H9 (cell line): ENCODE measurements around the gene GPR137. TPM values are rescaled to one million over a fixed set of nuclear protein-coding genes. Genes with fewer than 3 reads are reported as not detected.

Source experiments
- DNase-seq: peaks from one replicate; pipeline ENCODE4 v3.0.0-alpha.2; 2017
- H2AFZ ChIP-seq: one replicate; pipeline ENCODE4 v1.6.1; 2013; ENCODE audit warnings: mild to moderate bottlenecking, low read length, control low read depth, moderate library complexity
- H2AK5ac ChIP-seq: 2 replicates; pipeline ENCODE4 v1.6.1; 2013; ENCODE audit warnings: low read length, control low read depth, mixed read lengths; ENCODE audit not compliant: insufficient read length
- H2BK120ac ChIP-seq: one replicate; pipeline ENCODE4 v1.6.1; 2013; ENCODE audit warnings: low read depth, mild to moderate bottlenecking, low read length, control low read depth, inconsistent platforms; ENCODE audit not compliant: poor library complexity, severe bottlenecking
- H2BK12ac ChIP-seq: 2 replicates; pipeline ENCODE4 v1.6.1; 2013; ENCODE audit warnings: low read length, control low read depth, mixed read lengths, low read depth; ENCODE audit not compliant: insufficient read length
- H2BK15ac ChIP-seq: 2 replicates; pipeline ENCODE4 v1.6.1; 2013; ENCODE audit warnings: low read depth, low read length, control low read depth
- H2BK20ac ChIP-seq: one replicate; pipeline ENCODE4 v1.6.1; 2013; ENCODE audit warnings: low read depth, mild to moderate bottlenecking, low read length, control low read depth, inconsistent platforms; ENCODE audit not compliant: poor library complexity, severe bottlenecking
- H2BK5ac ChIP-seq: 2 replicates; pipeline ENCODE4 v1.6.1; 2013; ENCODE audit warnings: low read length, control low read depth, mixed read lengths; ENCODE audit not compliant: insufficient read length
- H3K14ac ChIP-seq: 2 replicates; pipeline ENCODE4 v1.6.1; 2013; ENCODE audit warnings: low read length, control low read depth; ENCODE audit not compliant: insufficient read depth
- H3K18ac ChIP-seq: 2 replicates; pipeline ENCODE4 v1.6.1; 2013; ENCODE audit warnings: low read depth, mild to moderate bottlenecking, mixed read lengths, low read length, control low read depth; ENCODE audit not compliant: insufficient read length
- H3K23ac ChIP-seq: 2 replicates; pipeline ENCODE4 v1.6.1; 2013; ENCODE audit warnings: low read length, control low read depth, mixed read lengths, low read depth; ENCODE audit not compliant: insufficient read length
- H3K23me2 ChIP-seq: 2 replicates; pipeline ENCODE4 v1.6.1; 2013; ENCODE audit warnings: low read depth, mild to moderate bottlenecking, mixed read lengths, low read length, control low read depth; ENCODE audit not compliant: insufficient read length, poor library complexity, severe bottlenecking
- H3K27ac ChIP-seq: 2 replicates; pipeline ENCODE4 v1.5.1; 2013; ENCODE audit warnings: low read length, control low read depth, mixed read lengths, low read depth; ENCODE audit not compliant: insufficient read length
- H3K27me3 ChIP-seq: 2 replicates; pipeline ENCODE4 v1.6.1; 2013; ENCODE audit warnings: low read length, control low read depth, inconsistent platforms; ENCODE audit not compliant: insufficient read depth
- H3K4ac ChIP-seq: 2 replicates; pipeline ENCODE4 v1.6.1; 2013; ENCODE audit warnings: low read depth, mild to moderate bottlenecking, control low read depth, inconsistent platforms, low read length, moderate library complexity
- H3K4me1 ChIP-seq: 2 replicates; pipeline ENCODE4 v1.6.1; 2013; ENCODE audit warnings: low read length, control low read depth, inconsistent platforms; ENCODE audit not compliant: insufficient read depth
- H3K4me2 ChIP-seq: 2 replicates; pipeline ENCODE4 v1.6.1; 2013; ENCODE audit warnings: low read length, control low read depth, mixed read lengths; ENCODE audit not compliant: insufficient read length, insufficient read depth
- H3K56ac ChIP-seq: 2 replicates; pipeline ENCODE4 v1.6.1; 2013; ENCODE audit warnings: low read depth, mild to moderate bottlenecking, mixed read lengths, low read length, control low read depth; ENCODE audit not compliant: insufficient read length
- H3K79me1 ChIP-seq: 2 replicates; pipeline ENCODE4 v1.6.1; 2013; ENCODE audit warnings: low read depth, mild to moderate bottlenecking, moderate library complexity, low read length, control low read depth, inconsistent platforms; ENCODE audit not compliant: insufficient read depth, poor library complexity, severe bottlenecking
- H3K79me2 ChIP-seq: 2 replicates; pipeline ENCODE4 v1.6.1; 2013; ENCODE audit warnings: low read length, control low read depth, inconsistent platforms; ENCODE audit not compliant: insufficient read depth
- H3K9ac ChIP-seq: 2 replicates; pipeline ENCODE4 v1.6.1; 2013; ENCODE audit warnings: low read length, control low read depth, mixed read lengths; ENCODE audit not compliant: insufficient read length; ENCODE audit errors: extremely low read depth
- H3K9me3 ChIP-seq: one replicate; pipeline ENCODE4 v1.6.1; 2013; ENCODE audit warnings: low read depth, low read length, inconsistent platforms; ENCODE audit not compliant: control insufficient read depth
- H3T11ph ChIP-seq: one replicate; pipeline ENCODE4 v1.6.1; 2013; ENCODE audit warnings: mild to moderate bottlenecking, low read length, control low read depth, inconsistent platforms
- H4K20me1 ChIP-seq: one replicate; pipeline ENCODE4 v1.6.1; 2013; ENCODE audit not compliant: control insufficient read depth, insufficient read length, insufficient read depth
- H4K5ac ChIP-seq: 2 replicates; pipeline ENCODE4 v1.6.1; 2013; ENCODE audit warnings: low read depth, mild to moderate bottlenecking, mixed read lengths, low read length, control low read depth; ENCODE audit not compliant: insufficient read length
- H4K8ac ChIP-seq: replicated peaks from 2 replicates; pipeline ENCODE4 v1.6.1; 2013; ENCODE audit warnings: low read length, control low read depth, mixed read lengths, low read depth; ENCODE audit not compliant: insufficient read length
- H4K91ac ChIP-seq: 2 replicates; pipeline ENCODE4 v1.6.1; 2013; ENCODE audit warnings: low read depth, mild to moderate bottlenecking, moderate library complexity, mixed read lengths, low read length, control low read depth; ENCODE audit not compliant: insufficient read length
- H3K27ac Mint-ChIP-seq, 3 experiments: 2 replicates in 2 of 3; 3 replicates in 1 of 3; pipeline ENCODE4 v1.8.0; 2020 to 2021; ENCODE audit warnings: mixed read lengths in 3 of 3, mild to moderate bottlenecking in 1 of 3, moderate library complexity in 1 of 3
- H3K27me3 Mint-ChIP-seq: 2 replicates; pipeline ENCODE4 v1.8.0; 2021; ENCODE audit warnings: low read depth, mild to moderate bottlenecking, moderate library complexity, mixed read lengths
- H3K36me3 Mint-ChIP-seq, 3 experiments: 2 replicates in 2 of 3; 3 replicates in 1 of 3; pipeline ENCODE4 v1.8.0; 2020 to 2021; ENCODE audit warnings: low read depth in 3 of 3, mixed read lengths in 3 of 3; ENCODE audit not compliant: insufficient read depth in 1 of 3
- H3K4me1 Mint-ChIP-seq, 2 experiments: 2 replicates each; pipeline ENCODE4 v1.8.0; 2020; ENCODE audit warnings: mixed read lengths in 2 of 2
- H3K4me3 Mint-ChIP-seq, 2 experiments: 2 replicates in 1 of 2; 3 replicates in 1 of 2; pipeline ENCODE4 v1.8.0; 2020 to 2021; ENCODE audit warnings: mild to moderate bottlenecking in 2 of 2, mixed read lengths in 2 of 2, moderate library complexity in 1 of 2
- H3K9me3 Mint-ChIP-seq, 2 experiments: 2 replicates in 1 of 2; 3 replicates in 1 of 2; pipeline ENCODE4 v1.8.0; 2020; ENCODE audit warnings: mild to moderate bottlenecking in 2 of 2, mixed read lengths in 2 of 2, moderate library complexity in 1 of 2
- WGBS: extraction: QIAGEN DNeasy Blood & Tissue Kit; methylation state at CpG from one replicate; pipeline ENCODE4 v1.1.7; 2013; ENCODE audit warnings: missing lambda C conversion rate, low lambda C conversion rate, mixed read lengths; ENCODE audit not compliant: insufficient read length; ENCODE audit errors: extremely low coverage; 5-methylcytosine and 5-hydroxymethylcytosine counted together
- total RNA-seq: library from RNA; stranded (reverse); gene quantifications from 2 replicates; pipeline ENCODE4 v1.2.1, GENCODE V29; 2021
- TF ChIP-seq, protein P1 (sequence below): fragments of 200-600 bp; sonication (generic); conservative IDR thresholded peaks from 3 replicates; pipeline ENCODE4 v1.8.0; 2021; ENCODE audit warnings: antibody characterized with exemption, mild to moderate bottlenecking

GPR137 gene
- total RNA-seq, 1 experiment from 2014 or later, result 39.6 TPM

DNA sequence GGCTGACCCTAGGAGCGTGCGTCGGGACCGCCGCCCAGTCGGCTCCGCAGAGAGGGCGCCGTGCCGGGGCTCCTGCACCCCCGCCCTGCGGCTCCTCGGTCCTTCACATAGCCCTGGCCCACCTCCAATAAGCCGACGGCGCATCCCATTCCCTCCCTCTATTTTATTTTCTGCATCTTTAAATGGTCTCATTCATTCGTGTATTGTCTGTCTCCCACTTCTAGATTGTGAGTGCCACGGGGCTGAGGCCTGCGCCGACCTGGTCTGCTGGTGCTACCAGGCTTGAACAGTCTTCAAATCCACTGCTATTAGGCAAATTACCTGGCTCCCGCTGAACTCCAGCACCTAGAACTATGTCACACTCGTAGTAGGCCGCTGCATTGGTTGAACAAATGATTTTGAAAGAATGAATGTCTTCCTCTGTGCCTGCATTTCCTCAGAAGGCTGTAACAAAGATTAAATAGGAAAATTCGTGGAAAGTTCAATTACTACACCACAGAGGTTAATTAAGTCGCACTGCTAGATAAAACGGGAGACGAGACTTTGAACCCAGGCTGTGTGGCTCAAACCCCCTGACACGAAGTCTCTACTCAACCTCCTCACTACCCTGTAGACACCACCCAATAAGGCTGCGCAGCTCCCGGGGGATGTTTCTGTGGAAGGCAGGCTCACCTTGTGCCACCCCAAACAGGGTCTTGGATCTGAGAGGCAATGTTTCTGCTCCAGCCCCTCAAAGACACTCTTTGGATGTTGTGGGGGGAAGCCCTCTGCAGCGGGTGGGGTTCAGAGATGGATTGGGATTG lies 37.7 kb upstream of the GPR137 start:
- H4K91ac ChIP-seq, result no peak overlapping the region
- Mint-ChIP-seq H3K4me1 (peaks cover 41 to 51% of the 10 kb centered on the region in 2 experiments), H3K27me3 (no peaks in the 10 kb centered on the region), H3K4me3 (peak overlapping the region; percentile 79 to 93), H3K36me3 (peaks cover 12 to 18% (median 13%) of the 10 kb centered on the region in 3 experiments; a peak in 6 of 7 replicates), H3K9me3 (no peaks in the 10 kb centered on the region; a peak in 1 of 5 replicates), H3K27ac (peak overlapping the region in 2 of 3 experiments; percentile 24 to 49; a peak in 4 of 7 replicates)
- H2BK5ac ChIP-seq, result no peak overlapping the region
- no peaks in the 10 kb centered on the region for H4K20me1 ChIP-seq
- no CpG with 5 or more reads among the region's 31 CpGs for WGBS
- no peak overlapping the region for H4K5ac ChIP-seq
- no peaks in the 10 kb centered on the region for H3K9me3 ChIP-seq
- no peak for DNase-seq
- peaks cover 9% of the 10 kb centered on the region; the same call in 1 of the 2 replicates for H3K4me1 ChIP-seq
- no peak overlapping the region for H3K23ac ChIP-seq
- TF ChIP-seq, protein P1, sequence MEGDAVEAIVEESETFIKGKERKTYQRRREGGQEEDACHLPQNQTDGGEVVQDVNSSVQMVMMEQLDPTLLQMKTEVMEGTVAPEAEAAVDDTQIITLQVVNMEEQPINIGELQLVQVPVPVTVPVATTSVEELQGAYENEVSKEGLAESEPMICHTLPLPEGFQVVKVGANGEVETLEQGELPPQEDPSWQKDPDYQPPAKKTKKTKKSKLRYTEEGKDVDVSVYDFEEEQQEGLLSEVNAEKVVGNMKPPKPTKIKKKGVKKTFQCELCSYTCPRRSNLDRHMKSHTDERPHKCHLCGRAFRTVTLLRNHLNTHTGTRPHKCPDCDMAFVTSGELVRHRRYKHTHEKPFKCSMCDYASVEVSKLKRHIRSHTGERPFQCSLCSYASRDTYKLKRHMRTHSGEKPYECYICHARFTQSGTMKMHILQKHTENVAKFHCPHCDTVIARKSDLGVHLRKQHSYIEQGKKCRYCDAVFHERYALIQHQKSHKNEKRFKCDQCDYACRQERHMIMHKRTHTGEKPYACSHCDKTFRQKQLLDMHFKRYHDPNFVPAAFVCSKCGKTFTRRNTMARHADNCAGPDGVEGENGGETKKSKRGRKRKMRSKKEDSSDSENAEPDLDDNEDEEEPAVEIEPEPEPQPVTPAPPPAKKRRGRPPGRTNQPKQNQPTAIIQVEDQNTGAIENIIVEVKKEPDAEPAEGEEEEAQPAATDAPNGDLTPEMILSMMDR, result no peak
- peaks cover 3% of the 10 kb centered on the region for H3K79me1 ChIP-seq
- no peak overlapping the region for H3K18ac ChIP-seq
- no peak overlapping the region for H2BK15ac ChIP-seq
- H3K9ac ChIP-seq, result no peak overlapping the region
- no peak overlapping the region for H2BK12ac ChIP-seq
- peaks cover 26% of the 10 kb centered on the region for H3K23me2 ChIP-seq
- peak overlapping the region; percentile 99 for H3K4me2 ChIP-seq
- no peak overlapping the region for H2BK20ac ChIP-seq
- H2AK5ac ChIP-seq, result no peak overlapping the region
- no peak overlapping the region for H3K27ac ChIP-seq
- H3T11ph ChIP-seq, result no peak overlapping the region
- peaks cover 7% of the 10 kb centered on the region; the same call in 1 of the 2 replicates for H3K79me2 ChIP-seq
- no peak overlapping the region for H2BK120ac ChIP-seq
- no peak overlapping the region for H4K8ac ChIP-seq
- H3K27me3 ChIP-seq, result no peaks in the 10 kb centered on the region
- no peak overlapping the region for H3K56ac ChIP-seq
- H3K14ac ChIP-seq, result no peak overlapping the region
- H3K4ac ChIP-seq, result no peak overlapping the region
- no peak overlapping the region for H2AFZ ChIP-seq
